ENCODE results near the gene IFNL1.
A peak's percentile ranks its signal among the peaks of the same experiment; 100 is the strongest.

The IFNL1 gene

GRCh38 chr19:39345956-39346355 lies 49.7 kb downstream of the IFNL1 start:
- no peaks in the 10 kb centered on the region for H3K9me3 Mint-ChIP-seq
- no peaks in the 10 kb centered on the region for H3K27me3 Mint-ChIP-seq (ENCODE audit: low read depth, poor library complexity)
- TF ChIP-seq CTCF (IDR thresholded peaks at IDR 0.05) = no peak
- no peak for DNase-seq
- H3K4me1 Mint-ChIP-seq = peaks cover 60% of the 10 kb centered on the region
- H3K27ac Mint-ChIP-seq = peak overlapping the region; percentile 74
- peak overlapping the region; percentile 29 for H3K4me3 Mint-ChIP-seq
- peaks cover 49% of the 10 kb centered on the region for H3K36me3 Mint-ChIP-seq (ENCODE audit: low read depth)

GRCh38 chr19:39347332-39348164 lies 51.3 kb downstream of the IFNL1 start:
- H3K9me3 Mint-ChIP-seq = no peaks in the 10 kb centered on the region
- no peak overlapping the region for H3K4me3 Mint-ChIP-seq
- H3K27me3 Mint-ChIP-seq (ENCODE audit: low read depth, poor library complexity) = no peaks in the 10 kb centered on the region
- peaks cover 52% of the 10 kb centered on the region for H3K4me1 Mint-ChIP-seq
- DNase-seq = no peak
- H3K36me3 Mint-ChIP-seq (ENCODE audit: low read depth) = peaks cover 59% of the 10 kb centered on the region
- H3K27ac Mint-ChIP-seq = peak overlapping the region; percentile 6
- no peak for TF ChIP-seq CTCF (IDR thresholded peaks at IDR 0.05)
